Left colon (tissue), 2 donors: ENCODE data around the gene RPS23. TPM values are rescaled to one million over a fixed set of nuclear protein-coding genes. Genes with fewer than 3 reads are reported as not detected.
A peak's percentile ranks its signal among the peaks of the same experiment; 100 is the strongest.

ENCODE experiments used
- ATAC-seq: fragments of 200-7000 bp; cut with Tn5 transposase; one replicate; pipeline ENCODE4 v1.9.1; 2020; ENCODE audit warnings: mild to moderate bottlenecking, moderate library complexity
- DNase-seq, 2 donors: peaks; one replicate each; pipeline ENCODE4 v3.0.0-alpha.2; 2020
- intact Hi-C, 2 donors: fragments of 100-400 bp; cut with DNase I in 1 of 2; cut with micrococcal nuclease in 1 of 2; formaldehyde crosslinking; loops; one replicate each; pipeline versions ENCODE4 v1.11.2 to v1.14.0; 2022; cut with DNase I, micrococcal nuclease
- long read RNA-seq: library from polyadenylated mRNA; unstranded; transcript quantifications from one replicate; pipeline ENCODE4 v2.0.0, GENCODE V29; 2021
- total RNA-seq, 2 donors: library from RNA; stranded (reverse); fragmentation: NEBNext Ultra II Directional; extraction: Animal tissue kit (Norgen Biotek cat#: 25700); gene quantifications; one replicate each; pipeline ENCODE4 v1.2.1, GENCODE V29; 2021
- donor health status: DM: no; HTN: no; CAD: no.
- donor health status: DM: yes; HTN: yes; CAD: no.

RPS23 gene
- total RNA-seq, result 1,000 to 10,000 TPM; 1,203 to 1,280 TPM
- long read RNA-seq, transcript RPS23-201 (4 exons, 3,437 nt), result major isoform, 117 of 130 reads
- long read RNA-seq, transcript RPS23-203 (3 exons, 576 nt), result minor isoform, 6 of 130 reads
- long read RNA-seq, partial matches to known transcripts, result 0 of 130 reads
- long read RNA-seq, other reads (novel, unspliced or antisense), result 6 of 130 reads

DNA sequence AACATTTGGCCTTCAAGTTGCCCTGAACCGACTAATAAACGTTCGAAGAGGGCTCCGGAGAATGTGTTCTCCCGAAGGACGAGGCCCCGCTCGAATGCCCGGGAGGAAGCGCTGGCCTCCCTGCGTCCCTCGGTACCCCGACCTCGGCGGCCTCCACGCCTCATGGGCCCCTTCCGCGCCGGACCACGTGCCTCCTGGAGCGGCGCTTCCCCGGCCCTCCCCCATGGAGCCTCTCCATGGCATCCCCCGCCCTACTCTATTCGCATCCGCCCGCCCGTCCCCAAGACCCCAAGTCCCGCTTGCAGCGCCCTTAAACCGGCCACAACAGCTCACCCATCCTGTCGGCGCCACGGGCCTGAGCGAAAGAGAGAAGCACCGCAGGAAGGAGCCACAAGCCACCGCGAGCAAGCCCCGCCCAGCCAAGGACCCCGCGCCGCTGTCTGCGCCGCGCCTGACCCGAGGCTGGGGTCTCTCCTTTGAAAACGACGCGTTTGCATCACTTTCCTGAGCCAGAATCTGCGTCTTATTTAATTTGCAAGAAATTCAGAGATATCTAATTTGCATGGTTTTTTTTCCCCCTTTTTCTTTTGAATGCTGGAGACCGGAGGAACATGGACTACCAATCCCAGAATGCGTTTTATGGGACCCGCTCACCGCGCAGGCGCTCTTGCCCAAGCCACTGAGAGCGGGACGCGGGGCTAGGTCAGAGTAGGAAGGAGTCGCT lies at the start of gene RPS23:
RPS23 (minus strand) TSS at position 368 of the 724 bp plus-strand sequence; CDS start at position 337, 31 bp downstream.
- intact Hi-C loops, result no loop called here
- peak; percentile 90 to 93 for DNase-seq
- peak; percentile 95 for ATAC-seq

DNA sequence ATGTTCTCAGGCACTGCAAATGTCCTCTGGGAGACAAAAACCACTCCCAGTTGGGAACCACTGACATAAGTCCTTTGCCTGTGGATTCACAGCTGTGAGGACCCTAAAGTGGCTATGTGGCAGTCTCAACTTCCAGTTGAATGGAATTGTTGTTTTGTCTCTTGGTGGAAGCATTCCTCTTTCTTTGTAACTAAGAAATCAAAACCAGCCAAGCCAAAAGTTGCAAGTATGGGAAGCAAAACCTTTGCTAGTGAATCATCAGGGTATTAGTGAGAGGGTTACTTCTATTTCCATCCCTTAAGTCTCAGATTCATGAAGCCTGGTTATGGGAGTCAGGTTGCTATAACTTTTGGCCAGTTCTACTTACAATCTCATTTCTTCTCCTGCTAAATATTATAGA lies 49.8 kb upstream of the RPS23 start:
- intact Hi-C loops, result no loop called here
- DNase-seq (no peak), ATAC-seq (no peak)

DNA sequence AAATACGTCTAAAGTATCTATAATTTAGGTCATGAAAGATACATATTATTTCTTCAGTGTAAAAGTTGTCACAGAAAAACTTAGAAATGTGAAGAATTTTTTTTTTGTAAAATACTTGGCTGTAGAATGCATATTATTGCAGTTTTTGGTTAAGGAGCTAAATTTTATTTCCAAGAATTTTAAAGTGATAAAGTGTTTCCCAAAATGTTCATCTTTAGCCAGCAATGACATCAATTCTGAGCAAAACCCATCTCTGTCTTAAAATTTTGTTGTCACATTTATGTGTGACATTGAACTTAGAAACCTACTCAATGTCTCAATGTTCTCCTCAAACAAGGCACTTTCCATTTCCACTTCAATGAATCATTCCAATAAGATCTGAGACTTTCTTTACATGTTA lies 47.8 kb upstream of the RPS23 start:
- DNase-seq (no peak), ATAC-seq (no peak)
- intact Hi-C loops, result no loop called here

GRCh38 chr5:82325155-82325554 lies 47.0 kb upstream of the RPS23 start:
- intact Hi-C loops, result no loop called here
- DNase-seq, result no peak
- no peak for ATAC-seq

DNA sequence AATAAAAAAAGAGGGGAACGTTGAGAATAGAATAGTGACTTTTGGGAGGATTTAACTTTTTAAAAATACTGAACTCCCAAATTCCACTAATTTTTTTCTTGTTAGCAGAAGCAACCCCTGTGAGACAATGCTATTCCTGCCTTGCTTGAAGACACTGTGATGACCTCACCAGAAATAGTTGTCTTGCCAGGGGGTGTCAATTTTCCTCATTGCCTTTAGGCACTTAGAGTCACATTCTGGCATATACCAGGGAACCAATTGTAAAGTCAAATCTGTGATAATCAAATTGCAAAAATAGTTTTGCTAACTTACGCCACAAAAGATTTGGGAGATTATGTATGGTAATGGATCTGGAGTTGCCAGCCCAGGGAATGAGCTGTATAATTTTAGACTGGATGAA lies 42.8 kb upstream of the RPS23 start:
- ATAC-seq (no peak), DNase-seq (no peak)
- intact Hi-C loops, result no loop called here

DNA sequence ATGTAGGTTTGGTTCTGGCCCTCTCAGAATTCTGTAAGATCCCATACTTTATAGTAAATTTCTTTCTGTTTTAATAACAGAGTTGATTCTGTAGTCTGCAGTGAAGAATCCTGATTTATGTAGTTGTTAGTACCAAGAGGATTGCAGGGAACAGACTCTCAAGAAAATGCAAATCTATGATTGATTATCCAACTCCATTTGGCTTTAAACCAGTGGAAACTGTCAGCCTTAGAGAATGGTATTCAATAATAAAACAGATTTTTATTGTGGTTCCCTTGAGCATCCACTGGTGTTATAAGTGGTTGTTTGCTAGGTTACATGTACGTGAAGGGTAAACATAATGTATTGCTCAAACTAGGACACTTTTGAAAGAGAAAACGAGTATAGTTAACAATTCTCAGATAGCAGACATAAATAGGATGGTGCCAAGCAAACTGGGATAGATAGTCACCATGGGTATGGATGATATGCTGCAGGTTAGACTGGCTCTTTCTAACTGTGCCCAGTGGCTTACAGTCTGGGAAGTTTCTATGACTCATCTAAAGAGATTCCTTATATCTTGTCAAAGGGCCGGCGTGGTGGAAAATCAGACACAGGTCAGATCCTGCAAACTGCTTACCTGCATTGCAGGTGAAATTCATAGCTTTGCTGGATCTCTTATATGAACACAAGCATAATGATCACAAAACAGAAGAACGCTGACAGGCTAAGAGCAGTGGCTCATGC lies 41.7 kb upstream of the RPS23 start:
- ATAC-seq (no peak), DNase-seq (no peak)
- intact Hi-C loops, result no loop called here

DNA sequence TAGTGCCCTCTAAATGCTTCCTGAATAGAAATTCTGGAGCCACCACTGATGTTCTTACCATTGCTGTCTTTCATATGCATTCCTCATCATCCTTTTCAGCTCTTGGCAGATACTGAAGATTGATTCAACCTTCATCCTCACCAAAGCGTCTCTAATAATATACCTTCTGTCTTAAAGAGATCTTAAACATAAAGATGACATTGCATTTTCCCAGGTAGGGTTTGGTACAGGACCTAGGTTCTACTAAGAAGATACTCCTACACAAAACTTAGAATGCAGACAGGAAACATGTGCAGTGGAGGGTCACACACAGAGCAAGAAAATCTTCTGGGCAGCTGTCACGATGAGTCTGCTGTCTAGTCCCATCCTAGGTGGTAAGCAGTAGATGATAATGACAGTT lies 41.0 kb upstream of the RPS23 start:
- DNase-seq (no peak), ATAC-seq (no peak)
- intact Hi-C loops, result no loop called here

- DNase-seq, result no peak
- intact Hi-C loops, result no loop called here
- ATAC-seq, result no peak
These were observed 37.0 kb upstream of the RPS23 start for GRCh38 chr5:82314964-82315758.

DNA sequence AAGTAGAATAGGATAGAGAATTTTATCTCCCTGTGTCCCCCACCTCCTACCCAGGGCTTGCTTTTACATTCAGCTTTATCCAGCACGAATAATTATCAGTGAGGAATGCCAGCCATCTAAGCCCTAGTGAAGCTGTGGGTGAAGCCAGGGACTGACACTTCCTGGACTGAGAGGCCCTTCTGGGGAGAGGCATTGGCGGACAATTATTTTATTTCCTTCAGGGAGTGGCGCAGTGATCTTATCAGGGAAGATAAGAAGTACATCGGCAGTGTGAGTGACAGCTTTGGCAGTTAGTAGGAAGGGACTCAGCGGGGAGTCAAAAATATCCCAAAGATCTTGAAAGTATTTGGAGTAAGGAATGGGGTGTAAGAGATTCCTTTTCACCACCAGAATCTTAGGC lies 34.9 kb upstream of the RPS23 start:
- intact Hi-C loops, result no loop called here
- ATAC-seq, result peak; percentile 98
- peak; percentile 28 to 50 for DNase-seq

DNA sequence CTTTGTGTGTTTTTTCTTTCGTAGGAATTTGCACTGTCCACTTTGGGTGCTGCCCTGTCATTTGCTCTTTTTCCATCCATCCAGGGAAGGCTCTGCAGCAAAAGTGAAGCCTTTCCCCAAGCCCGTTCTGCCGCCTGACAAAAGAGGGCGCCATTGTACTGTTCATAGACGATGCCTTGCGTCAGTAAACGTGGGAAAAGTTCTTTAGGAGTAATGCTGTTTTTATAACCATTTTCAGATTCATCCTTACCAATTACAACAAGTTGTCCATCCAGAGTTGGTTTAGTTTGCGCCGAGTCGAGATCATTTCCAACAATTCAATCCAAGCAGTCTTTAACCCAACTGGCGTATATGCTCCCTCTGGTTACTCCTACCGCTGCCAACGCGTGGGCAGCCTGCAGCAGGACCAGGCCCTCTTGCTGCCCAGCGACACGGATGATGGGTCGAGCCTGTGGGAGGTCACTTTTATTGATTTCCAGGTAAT lies 34.3 kb upstream of the RPS23 start:
- intact Hi-C loops, result no loop called here
- DNase-seq (peak; percentile 38 to 66), ATAC-seq (peak; percentile 76)

DNA sequence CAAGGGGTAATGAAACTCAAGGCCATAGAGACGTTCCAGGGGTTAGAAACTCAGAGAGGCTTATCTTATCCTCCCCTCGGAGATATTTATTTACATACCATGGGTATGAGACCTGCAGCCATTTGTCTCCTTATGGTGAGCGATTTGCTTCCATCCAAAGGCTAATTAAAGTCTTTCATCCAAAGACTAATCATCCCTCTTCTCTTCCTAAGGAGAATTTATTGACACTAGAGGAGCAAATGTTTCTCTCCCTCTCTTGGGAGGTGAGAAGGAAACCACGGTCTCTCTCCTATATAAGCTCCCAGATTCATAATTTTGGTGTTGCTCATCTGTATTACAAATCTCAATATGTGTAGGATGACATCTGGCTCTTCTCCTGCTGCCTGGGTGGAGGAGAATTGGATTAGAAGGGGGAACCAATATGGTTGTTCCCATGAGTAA lies 31.0 kb upstream of the RPS23 start:
- intact Hi-C loops, result no loop called here
- no peak for DNase-seq
- ATAC-seq, result no peak

DNA sequence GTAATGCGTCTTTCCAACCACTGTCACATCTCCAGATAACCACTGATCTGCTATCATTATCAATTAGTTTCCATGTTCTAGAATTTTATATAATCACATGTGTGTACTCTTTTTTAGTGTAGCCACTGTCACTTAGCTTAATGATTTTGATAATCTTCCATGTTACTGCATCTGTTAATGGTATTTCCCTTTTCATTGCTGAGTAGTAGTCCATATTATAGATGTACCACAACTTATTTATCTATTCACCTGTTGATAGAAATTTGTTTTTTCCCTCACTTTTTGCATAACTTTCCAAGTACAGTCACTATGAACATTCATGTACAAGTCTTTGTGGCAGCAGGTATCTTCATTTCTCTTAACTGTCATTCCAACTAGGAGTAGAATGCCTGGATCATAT lies 30.3 kb upstream of the RPS23 start:
- no peak for DNase-seq
- intact Hi-C loops, result no loop called here
- no peak for ATAC-seq

- DNase-seq, result no peak
- ATAC-seq, result no peak
- intact Hi-C loops, result no loop called here
These were observed 29.3 kb upstream of the RPS23 start for GRCh38 chr5:82307451-82307850.

DNA sequence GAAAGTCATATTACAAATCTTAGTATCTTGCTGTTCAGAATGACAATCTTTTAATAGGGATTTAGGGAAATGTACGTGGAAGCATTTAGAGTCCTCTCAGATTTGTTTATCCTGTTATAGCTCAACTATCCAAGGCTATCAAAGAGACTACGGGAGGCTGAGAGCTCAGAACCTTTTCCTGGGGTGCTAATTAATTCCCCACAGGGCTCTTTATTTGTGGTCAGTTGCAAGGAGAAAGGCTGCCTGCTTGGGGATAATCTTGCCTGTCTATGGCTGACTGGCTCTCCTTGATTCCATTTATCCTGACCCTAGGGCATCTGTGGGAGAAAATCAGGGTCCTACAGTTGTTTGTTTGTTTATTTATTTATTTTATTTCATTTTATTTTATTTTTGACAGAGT lies 28.0 kb upstream of the RPS23 start:
- no peak for DNase-seq
- intact Hi-C loops, result no loop called here
- ATAC-seq, result no peak

- ATAC-seq (no peak), DNase-seq (no peak)
- intact Hi-C loops, result no loop called here
These were observed 23.0 kb upstream of the RPS23 start for GRCh38 chr5:82301190-82301589.

DNA sequence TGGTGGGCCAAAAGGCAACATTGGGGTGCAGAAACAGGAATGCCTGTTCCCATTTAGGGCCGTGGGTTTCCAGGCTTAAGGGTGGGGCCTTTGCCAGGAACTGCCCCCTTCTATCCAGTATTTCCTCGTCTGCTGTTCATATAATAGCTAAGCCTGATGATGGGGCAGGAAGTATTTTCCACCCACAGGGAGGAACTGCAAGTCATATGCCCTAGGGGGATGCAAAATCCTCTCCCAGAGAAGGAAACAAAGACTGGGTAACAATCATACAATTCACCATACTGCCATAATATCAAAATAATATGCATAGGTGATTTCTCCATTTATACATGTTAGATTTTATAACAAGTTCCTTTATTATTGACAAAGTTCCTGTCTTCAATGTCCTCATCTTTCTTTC lies 20.5 kb upstream of the RPS23 start:
- ATAC-seq, result no peak
- DNase-seq, result no peak
- intact Hi-C loops, result no loop called here

GRCh38 chr5:82297711-82298110 lies 19.6 kb upstream of the RPS23 start:
- no peak for DNase-seq
- intact Hi-C loops, result no loop called here
- no peak for ATAC-seq

DNA sequence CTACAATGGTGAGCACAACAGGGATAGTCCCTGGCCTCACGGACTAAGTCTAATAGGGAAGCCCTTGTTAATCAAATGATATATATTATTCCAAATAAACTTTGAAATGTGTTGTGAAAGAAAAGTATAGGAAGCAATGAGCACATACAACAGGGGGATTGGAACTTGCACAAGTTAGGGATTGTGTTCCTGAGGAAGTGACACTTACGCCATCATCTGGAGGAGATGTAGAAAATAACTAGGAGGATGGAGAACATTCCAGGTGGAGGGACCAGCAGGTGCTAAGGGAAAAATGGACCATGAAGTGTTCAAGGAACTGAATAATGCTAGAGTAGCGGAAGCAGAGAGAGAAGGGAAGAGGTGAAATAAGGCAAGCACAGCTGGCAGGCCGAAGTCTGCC lies 18.8 kb upstream of the RPS23 start:
- DNase-seq (no peak), ATAC-seq (no peak)
- intact Hi-C loops, result no loop called here

GRCh38 chr5:82295959-82296531 lies 17.9 kb upstream of the RPS23 start:
- intact Hi-C loops, result no loop called here
- ATAC-seq, result no peak
- DNase-seq, result no peak
